SW480 (cell line): ENCODE data around the gene CREB3L2.
"Not testable (repeated sequence)": the region's sequence is repeated elsewhere in the genome, so short reads cannot be mapped to it uniquely, and the experiment has no call there.

Experiments
- DNase-seq: peaks from one replicate; pipeline ENCODE4 v3.0.0-alpha.2; 2016; ENCODE audit warnings: low spot score

CREB3L2 gene

GRCh38 chr7:137835486-137836112 is 166.3 kb downstream of the CREB3L2 start:
- DNase-seq = no peak

- no peak for DNase-seq
Measured at GRCh38 chr7:137834552-137834951, 167.3 kb downstream of the CREB3L2 start.

GRCh38 chr7:137832990-137833389 is 168.9 kb downstream of the CREB3L2 start:
- DNase-seq = not testable (repeated sequence)

DNA sequence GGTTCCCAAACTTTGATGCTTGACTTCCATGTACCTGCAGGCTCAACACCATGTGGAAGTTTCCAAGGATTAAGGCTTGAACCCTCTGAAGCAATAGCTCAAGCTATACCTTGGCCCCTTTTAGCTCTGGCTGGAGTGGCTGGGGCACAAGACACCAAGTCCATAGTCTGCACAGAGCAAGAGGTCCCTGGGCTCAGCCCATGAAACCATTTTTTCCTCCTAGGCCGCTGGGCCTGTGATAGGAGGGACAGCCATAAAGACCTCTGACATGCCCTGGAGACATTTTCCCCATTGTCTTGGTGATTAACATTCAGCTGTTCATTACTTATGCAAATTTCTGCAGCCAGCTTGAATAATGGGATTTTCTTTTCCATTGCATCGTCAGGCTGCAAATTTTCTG is 169.5 kb downstream of the CREB3L2 start:
- DNase-seq = no peak

DNA sequence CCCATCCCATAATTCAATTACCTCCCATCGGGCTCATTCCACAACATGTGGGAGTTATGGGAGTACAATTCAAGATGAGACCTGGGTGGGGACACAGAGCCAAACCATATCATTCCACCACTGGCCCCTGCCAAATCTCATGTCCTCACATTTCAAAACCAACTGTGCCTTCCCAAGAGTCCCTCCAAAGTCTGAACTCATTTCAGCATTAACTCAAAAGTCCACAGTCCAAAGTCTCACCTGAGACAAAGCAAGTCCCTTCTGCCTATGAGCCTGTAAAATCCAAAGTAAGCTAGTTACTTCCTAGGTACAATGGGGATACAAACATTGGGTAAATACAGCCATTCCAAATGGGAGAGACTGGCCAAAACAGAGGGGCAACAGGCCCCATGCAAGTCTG is 170.3 kb downstream of the CREB3L2 start:
- not testable (repeated sequence) for DNase-seq

- no peak for DNase-seq
Measured at GRCh38 chr7:137829337-137829992, 172.4 kb downstream of the CREB3L2 start.

GRCh38 chr7:137828456-137828855 is 173.4 kb downstream of the CREB3L2 start:
- no peak for DNase-seq

DNA sequence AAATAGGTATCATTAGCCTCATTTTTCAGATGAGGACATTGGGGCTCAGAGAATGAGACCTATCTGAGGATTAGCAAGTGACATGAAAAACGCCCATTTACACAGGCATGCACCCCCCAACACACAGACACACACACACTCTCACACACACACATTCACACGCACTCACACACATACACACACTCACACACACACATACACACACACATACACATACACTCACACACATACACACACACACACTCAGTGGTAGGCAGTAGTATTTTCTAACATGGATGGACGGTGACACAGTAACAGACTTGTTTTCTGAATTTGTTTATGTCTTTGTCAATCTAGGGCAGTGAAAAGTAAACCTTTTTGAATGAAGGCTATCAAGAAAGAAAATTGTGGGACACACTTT is 176.4 kb downstream of the CREB3L2 start:
- DNase-seq = no peak
